ENCODE data around the gene ZNF598. TPM values are rescaled to one million over a fixed set of nuclear protein-coding genes. Genes with fewer than 3 reads are reported as not detected.
A peak's percentile ranks its signal among the peaks of the same experiment; 100 is the strongest.

Gene ZNF598
- total RNA-seq, 1 experiment from 2014 or later = 49.0 TPM

DNA sequence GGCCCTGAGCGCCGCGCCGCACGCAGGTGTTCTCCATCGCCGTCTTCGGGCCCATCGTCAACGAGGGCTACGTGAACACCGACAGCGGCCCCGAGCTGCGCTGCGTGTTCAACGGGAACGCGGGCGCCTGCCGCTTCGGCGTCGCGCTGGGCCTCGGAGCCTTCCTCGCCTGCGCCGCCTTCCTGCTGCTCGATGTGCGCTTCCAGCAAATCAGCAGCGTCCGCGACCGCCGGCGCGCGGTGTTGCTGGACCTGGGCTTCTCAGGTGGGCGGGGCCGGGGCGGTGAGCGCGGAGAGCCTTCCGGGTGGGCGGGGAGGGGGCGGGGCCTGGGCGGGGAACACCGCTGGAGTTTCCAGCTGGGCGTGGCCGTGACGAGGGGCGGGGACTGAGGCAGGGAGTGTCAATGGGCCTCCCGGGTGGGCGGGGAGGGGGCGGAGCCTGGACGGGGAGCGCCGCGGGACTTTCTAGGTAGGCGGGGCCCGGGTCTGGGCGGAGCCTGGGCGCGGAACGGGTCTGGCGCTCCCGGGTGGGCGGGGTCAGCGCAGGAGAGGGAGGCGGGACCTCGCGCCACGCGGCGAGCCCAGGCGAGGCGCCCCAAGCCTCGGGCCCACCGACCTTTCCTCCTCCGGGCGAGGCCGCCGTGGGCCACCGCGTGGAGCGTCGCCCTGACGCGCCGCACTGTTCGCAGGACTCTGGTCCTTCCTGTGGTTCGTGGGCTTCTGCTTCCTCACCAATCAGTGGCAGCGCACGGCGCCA, 17.5 kb downstream of the ZNF598 start:
- DNase-seq (ENCODE audit: low spot score) = peak; percentile 71

GRCh38 chr16:1991588-1991947, 18.1 kb downstream of the ZNF598 start:
- DNase-seq (ENCODE audit: low spot score) = no peak

- DNase-seq (ENCODE audit: low spot score) = no peak
Observed at GRCh38 chr16:1991135-1991551, 18.5 kb downstream of the ZNF598 start.

DNA sequence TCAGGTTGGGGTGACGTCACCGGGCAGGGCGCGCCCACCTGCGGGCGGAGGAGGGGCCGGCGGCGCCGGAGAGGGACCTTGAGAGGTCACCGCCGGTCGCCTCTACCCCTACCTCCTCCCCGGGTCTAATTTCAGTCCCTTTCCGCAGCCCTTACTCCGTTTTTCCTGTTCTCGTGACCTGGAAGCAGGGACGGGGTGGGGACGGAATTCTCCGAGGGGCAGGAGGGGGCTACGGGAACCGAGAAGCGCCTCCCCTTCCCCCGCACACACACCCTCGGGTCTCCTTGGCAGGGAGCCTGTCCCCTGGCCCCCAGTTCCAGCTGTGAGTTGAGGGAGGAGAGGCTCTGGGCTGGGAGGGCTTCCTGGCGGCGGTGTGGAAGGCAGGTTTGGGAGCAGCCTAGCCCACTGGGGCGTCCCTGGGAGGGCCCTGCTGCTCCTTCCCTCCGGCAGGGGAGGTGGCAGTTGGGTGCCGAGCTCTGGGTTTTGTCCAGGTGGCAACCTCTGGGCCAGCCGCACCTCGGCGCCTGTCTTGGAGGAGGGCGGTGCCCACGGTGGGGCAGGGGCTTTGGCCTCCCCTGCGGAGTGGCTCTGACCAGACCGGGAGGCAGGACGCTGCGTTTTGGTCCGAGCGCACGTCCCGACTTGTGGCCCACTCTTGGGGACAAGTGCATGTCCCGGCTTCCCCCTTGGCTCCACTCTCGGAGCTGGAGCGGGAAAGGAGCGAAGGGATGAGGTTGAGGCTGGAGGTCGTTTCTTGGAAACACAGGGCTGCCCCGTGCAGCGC, 19.1 kb downstream of the ZNF598 start:
- no peak for DNase-seq (ENCODE audit: low spot score)

- DNase-seq (ENCODE audit: low spot score) = no peak
Observed at GRCh38 chr16:1990101-1990350, 19.6 kb downstream of the ZNF598 start.

DNA sequence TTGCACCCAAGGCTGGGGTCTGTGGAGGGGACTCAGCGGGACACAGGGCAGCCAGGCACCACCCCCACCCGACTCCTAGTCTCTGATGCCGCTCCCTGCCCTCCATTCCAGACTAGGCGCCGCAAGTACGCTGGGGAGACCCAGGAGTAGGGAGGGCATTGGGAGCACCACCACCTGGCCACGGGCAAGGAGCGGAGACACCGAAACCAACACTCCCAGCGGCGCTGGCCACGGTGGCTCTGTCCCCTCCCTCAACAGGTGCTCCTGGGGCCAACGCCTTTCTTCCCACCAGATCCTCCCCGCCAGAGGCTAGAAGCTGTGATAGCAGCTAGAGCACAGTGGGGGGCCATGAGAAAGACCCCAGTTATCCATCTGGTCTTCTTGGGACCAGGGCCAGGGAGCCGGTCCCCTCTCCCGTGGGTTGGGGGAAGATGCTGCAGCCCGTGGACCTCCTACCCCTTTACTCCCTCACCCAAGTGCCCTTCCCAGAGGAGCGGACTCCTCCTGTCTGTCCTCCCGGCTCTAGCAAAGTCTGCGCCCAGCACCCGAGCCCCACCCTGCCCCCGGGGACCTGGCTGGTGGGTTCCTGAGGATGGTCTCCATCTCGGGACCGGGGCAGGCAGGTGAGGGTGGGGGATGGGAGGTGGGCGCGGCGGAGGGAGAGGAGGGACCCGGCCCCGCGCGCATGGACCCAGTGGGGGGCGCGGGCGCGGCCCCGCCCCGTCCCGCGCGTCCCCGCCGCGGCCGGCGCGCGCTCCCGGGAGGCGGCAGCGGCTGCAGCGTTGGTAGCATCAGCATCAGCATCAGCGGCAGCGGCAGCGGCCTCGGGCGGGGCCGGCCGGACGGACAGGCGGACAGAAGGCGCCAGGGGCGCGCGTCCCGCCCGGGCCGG, 20.2 kb downstream of the ZNF598 start, which contains the start of gene SYNGR3:
TSS of gene SYNGR3 (plus strand) at position 762 of the 892 bp plus-strand sequence. CDS start 133 bp downstream, outside the sequence.
- peak; percentile 7 for DNase-seq (ENCODE audit: low spot score)

DNA sequence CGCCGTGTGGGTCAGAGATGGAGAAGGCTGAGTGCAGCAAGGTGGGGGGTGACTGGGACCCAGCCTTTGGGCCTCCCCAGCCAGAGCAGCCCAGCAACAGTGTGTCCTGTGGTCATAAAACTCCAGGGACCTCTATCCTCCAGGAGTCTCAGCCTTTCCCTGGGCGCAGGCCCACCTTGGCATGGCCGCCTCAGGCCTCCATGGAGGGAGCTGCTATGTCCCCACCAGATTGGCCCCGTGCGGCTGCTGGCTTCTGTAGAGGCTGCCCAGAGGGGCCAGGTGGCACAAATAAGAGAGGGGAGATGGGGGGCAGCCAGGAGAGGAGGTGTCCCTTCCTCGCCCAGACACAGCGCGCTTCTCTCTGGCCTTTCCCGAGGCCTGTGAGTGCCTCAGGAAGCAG, 22.4 kb downstream of the ZNF598 start:
- DNase-seq (ENCODE audit: low spot score) = no peak

DNA sequence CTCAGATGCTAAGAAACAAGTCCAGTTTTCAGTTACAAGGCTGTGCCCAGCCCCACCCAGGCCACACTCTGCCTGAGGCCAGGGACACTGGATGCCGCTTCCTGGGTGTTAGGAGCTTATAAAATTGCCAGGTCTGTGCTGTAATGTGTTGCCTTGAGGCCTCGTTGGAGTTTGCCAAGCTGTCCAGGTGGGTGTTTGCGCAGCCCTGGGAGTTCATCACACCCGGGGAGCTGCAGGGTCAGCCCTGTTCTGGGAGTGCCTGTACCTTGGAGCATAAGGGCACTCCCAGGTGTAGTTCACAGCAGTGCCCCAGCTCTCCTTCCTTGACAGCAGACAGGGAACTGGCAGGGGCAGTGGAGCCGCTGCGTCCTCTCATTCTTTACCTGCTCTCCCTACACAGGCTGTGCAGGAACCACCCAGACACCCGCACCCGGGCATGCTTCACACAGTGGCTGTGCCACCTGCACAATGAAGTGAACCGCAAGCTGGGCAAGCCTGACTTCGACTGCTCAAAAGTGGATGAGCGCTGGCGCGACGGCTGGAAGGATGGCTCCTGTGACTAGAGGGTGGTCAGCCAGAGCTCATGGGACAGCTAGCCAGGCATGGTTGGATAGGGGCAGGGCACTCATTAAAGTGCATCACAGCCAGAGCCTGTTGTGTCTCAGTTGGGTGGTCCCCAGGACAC, 24.0 kb downstream of the ZNF598 start:
- no peak for DNase-seq (ENCODE audit: low spot score)

DNA sequence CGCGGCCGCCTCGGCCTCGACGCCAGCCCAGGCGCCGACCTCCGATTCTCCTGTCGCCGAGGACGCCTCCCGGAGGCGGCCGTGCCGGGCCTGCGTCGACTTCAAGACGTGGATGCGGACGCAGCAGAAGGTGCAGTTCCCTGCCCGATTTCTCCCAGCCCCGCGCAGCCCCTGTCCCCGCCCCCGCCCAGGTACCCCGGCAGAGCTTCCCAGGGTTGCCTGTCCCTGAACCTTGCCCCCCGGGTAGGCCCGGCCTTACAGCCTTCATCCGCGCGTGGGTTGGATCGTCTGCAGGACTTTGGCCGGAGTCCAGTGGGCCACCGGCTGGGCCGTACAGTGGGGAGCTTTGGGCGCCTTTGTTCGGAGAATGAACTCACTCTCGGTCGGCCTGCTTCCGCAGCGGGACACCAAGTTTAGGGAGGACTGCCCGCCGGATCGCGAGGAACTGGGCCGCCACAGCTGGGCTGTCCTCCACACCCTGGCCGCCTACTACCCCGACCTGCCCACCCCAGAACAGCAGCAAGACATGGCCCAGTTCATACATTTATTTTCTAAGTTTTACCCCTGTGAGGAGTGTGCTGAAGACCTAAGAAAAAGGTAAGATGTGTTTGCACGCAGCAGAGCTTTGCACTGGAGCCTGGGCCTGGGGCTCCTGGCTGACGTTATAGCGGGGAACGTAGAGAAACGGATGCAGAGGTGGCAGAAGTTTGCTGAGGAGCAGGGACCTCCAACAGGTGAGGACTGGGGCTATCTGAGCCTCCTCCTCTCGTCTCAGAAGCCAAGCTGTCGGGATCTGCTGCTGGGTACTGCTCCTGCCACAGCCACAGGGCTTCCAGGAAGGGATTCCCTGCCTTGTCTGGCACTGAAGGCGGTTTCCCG, 25.0 kb downstream of the ZNF598 start:
- DNase-seq (ENCODE audit: low spot score) = peak; percentile 36

DNA sequence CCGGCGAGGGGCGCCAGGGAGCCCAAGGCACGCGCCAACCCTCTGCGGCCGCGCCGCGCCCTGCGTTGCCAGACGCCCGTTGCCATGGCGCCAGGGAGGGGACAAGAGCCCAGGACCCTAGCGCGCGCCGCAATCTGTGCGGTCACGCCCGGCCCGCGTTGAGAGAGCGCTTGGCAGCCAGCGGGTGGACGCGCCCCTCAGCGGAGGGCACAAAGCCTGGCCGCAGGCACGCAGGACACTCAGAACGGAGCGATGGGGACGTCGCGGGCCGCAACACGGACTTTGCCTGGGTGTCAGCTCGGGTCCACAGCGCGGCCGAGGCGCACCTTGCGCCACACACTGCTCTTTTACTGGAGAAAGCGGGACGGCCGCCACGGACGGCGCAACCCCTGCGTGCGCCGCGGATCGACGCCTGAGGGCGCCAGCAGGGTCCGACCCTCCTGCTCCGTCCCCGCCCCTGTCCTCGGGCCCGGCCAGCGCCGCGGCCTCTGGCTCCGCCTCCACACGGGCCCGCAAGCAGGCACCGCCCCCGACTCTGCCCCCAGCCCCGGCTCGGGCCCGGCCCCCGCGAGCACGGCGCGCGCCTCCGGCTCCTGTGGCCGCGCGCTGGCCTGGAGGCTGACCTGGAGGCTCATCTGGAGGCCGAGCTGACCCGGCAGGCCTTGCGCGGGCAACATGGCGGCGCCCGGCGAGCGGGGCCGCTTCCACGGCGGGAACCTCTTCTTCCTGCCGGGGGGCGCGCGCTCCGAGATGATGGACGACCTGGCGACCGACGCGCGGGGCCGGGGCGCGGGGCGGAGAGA, 25.9 kb downstream of the ZNF598 start, which contains the start of gene GFER:
TSS of gene GFER (plus strand) at position 650 of the 803 bp plus-strand sequence. CDS start at position 676, 26 bp downstream.
- peak; percentile 92 for DNase-seq (ENCODE audit: low spot score)

GRCh38 chr16:1982991-1983543, 26.6 kb downstream of the ZNF598 start:
- DNase-seq (ENCODE audit: low spot score) = no peak

- peak; percentile 94 for DNase-seq (ENCODE audit: low spot score)
Observed at GRCh38 chr16:1982013-1982433, 27.6 kb downstream of the ZNF598 start.

DNA sequence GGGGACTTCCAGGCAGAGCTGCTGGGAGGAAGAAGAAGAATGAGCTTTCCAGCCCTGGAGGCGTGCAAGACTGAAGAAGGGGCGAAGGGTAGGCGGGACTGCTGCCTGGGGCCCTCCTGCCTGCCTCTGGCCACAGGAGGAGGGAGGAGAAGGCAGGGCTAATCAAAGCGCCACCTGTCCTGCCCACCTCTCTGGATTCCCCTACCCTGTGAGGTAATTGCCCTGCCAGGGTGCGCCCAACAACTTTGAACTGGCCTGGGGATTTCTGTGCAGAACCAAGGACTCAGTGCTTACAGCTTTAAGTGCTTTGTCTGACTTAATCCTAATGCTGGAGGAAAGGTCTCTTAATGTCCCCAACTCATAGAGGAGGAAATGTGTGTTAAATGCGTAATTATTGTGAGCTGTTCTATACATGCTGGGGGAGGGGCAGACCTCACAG, 28.2 kb downstream of the ZNF598 start, which contains the start of gene NOXO1:
TSS of gene NOXO1 (minus strand) at position 72 of the 439 bp plus-strand sequence. CDS start 290 bp downstream, outside the sequence.
- DNase-seq (ENCODE audit: low spot score) = peak; percentile 87

DNA sequence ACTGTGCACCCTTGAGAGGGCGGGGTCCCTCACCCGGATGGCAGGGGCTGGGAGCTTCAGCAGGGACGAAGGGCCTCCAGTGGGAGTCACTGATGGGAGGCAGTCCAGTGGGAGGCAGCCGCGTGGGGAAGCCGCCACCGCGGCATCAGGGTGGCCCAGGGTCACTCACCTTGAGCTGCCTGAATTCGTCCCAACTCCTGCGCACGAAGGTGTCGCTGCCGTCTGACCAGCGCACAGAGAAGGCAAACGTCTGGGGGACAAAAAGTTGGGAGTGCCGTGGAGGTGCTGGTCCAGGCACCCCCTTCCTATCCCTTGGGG, 28.9 kb downstream of the ZNF598 start:
- DNase-seq (ENCODE audit: low spot score) = no peak

- DNase-seq (ENCODE audit: low spot score) = peak; percentile 54
Observed at GRCh38 chr16:1980030-1980769, 29.4 kb downstream of the ZNF598 start.

- peak; percentile 92 for DNase-seq (ENCODE audit: low spot score)
Observed at GRCh38 chr16:1979271-1980029, 30.2 kb downstream of the ZNF598 start.

DNA sequence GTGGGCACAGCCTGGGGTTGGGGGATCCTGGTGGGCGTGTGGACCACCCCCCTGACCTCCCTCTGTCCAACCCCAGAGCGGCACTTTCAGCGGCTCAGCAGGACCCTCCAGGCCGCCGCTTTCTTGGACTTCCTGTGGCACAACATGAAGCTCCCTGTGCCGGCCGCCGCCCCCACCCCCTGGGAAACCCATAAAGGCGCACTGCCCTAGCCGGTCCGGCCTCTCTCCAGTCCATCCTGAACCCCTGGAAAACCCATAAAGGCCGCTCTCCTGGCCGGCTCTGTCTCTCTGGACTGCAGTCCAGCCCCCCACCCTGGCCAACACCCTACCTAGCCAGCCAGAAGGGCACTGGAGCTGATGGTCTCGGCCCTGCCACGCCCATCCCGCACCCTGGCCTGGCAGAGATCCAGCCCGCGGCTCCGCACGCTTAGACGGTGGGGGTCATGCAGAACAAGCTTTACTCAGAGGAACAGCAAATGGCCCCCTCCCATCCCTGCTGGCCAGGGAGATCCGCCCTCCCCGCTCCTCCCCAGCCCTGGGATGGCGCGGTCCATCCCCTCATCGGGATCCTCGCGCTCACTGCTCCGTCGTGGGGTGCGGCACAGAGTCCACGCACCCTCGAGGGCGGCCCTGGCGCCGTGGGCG, 31.0 kb downstream of the ZNF598 start:
- DNase-seq (ENCODE audit: low spot score) = peak; percentile 35

Measured in HT-29 (cell line).